K562 (cell line): ENCODE measurements around the gene SOCS2. TPM values are rescaled to one million over a fixed set of nuclear protein-coding genes. Genes with fewer than 3 reads are reported as not detected.

Experiments used
- ATAC-seq: fragments of 200-7000 bp; cut with Tn5 transposase; 3 replicates; pipeline ENCODE4 v1.9.1; 2020; ENCODE audit warnings: moderate library complexity
- BruUV-seq: library from RNA; stranded (reverse); fragments of 400-500 nt; replicated peaks from 2 replicates; lab custom pipeline; 2021; lab: Mats Ljungman, UMichigan
- CTCF ChIA-PET: fragments of 300-600 bp; formaldehyde crosslinking; extraction: SDS; loops from one replicate; lab custom pipeline; 2021; ENCODE audit warnings: low intra/inter-chr PET ratio; lab: Yijun Ruan, JAX
- POLR2A ChIA-PET: fragments of 300-600, 350-650 bp; sonication (Branson Sonifier 250); formaldehyde crosslinking; extraction: SDS; loops from one replicate; lab custom pipeline; 2021; ENCODE audit warnings: antibody characterized with exemption, inconsistent platforms; lab: Yijun Ruan, JAX
- DNase-seq, 4 experiments: peaks; one replicate each; pipeline versions ENCODE4 v3.0.0 to v3.0.0-alpha.2; 2011 to 2018; ENCODE audit warnings: low spot score in 3 of 4, mixed read lengths in 3 of 4; ENCODE audit errors: extremely low read depth in 1 of 4
- FAIRE-seq: peaks from 2 replicates; lab custom pipeline; 2011; peaks lifted over from hg19 to GRCh38; lab: Jason Lieb, UNC
- H2AFZ ChIP-seq: 2 replicates; pipeline ENCODE4 v1.6.0; 2011; ENCODE audit warnings: low read depth, low read length, control low read depth, inconsistent platforms
- H3K27ac ChIP-seq: fragments of 200-600 bp; 3 replicates; pipeline ENCODE4 v1.8.0; 2011; ENCODE audit warnings: low read depth, mild to moderate bottlenecking, control low read depth, inconsistent platforms, low read length, moderate library complexity, mixed read lengths; ENCODE audit errors: extremely low read depth
- H3K27me3 ChIP-seq, 2 experiments: fragments of 300-600 bp in 1 of 2; 2 replicates in 1 of 2; 3 replicates in 1 of 2; pipeline versions ENCODE4 v1.6.0 to v1.8.0; 2011; ENCODE audit warnings: inconsistent platforms in 2 of 2, low read length in 2 of 2, mild to moderate bottlenecking in 1 of 2, mixed read lengths in 1 of 2, moderate library complexity in 1 of 2; ENCODE audit not compliant: control insufficient read depth in 2 of 2, insufficient read depth in 2 of 2
- H3K36me3 ChIP-seq: fragments of 300-600 bp; 3 replicates; pipeline ENCODE4 v1.8.0; 2011; ENCODE audit warnings: mild to moderate bottlenecking, low read length, inconsistent platforms; ENCODE audit not compliant: control insufficient read depth, insufficient read depth
- H3K4me1 ChIP-seq, 2 experiments: fragments of 200-600 bp in 1 of 2; replicated peaks in 1 of 2; 2 replicates in 1 of 2; 3 replicates in 1 of 2; pipeline versions ENCODE4 v1.5.1 to v1.8.0; 2011; ENCODE audit warnings: inconsistent platforms in 2 of 2, low read length in 2 of 2, mild to moderate bottlenecking in 1 of 2, mixed read lengths in 1 of 2, moderate library complexity in 1 of 2; ENCODE audit not compliant: control insufficient read depth in 2 of 2, insufficient read depth in 2 of 2
- H3K4me2 ChIP-seq: 2 replicates; pipeline ENCODE4 v1.6.1; 2011; ENCODE audit warnings: low read length, control low read depth, inconsistent platforms, mixed read lengths; ENCODE audit not compliant: insufficient read depth
- H3K4me3 ChIP-seq: fragments of 200-600 bp; sonication (generic), shearing (Covaris generic); 2 replicates; pipeline ENCODE4 v1.5.1; 2016; ENCODE audit warnings: control low read depth, inconsistent platforms
- H3K79me2 ChIP-seq: fragments of 200-600 bp; 3 replicates; pipeline ENCODE4 v1.8.0; 2011; ENCODE audit warnings: low read length, inconsistent platforms; ENCODE audit not compliant: control insufficient read depth, insufficient read depth
- H3K9ac ChIP-seq, 2 experiments: 2 replicates each; pipeline versions ENCODE4 v1.6.0 to v1.6.1; 2011; ENCODE audit warnings: low read depth in 2 of 2, low read length in 2 of 2, control low read depth in 1 of 2, inconsistent platforms in 1 of 2, mild to moderate bottlenecking in 1 of 2, mixed read lengths in 1 of 2; ENCODE audit not compliant: insufficient read depth in 1 of 2
- H3K9me1 ChIP-seq: one replicate; pipeline ENCODE4 v1.6.0; 2011; ENCODE audit warnings: inconsistent platforms, mild to moderate bottlenecking, low read length, moderate library complexity; ENCODE audit not compliant: control insufficient read depth, insufficient read depth
- H3K9me3 ChIP-seq: replicated peaks from 2 replicates; pipeline ENCODE4 v1.5.1; 2011; ENCODE audit warnings: low read depth, low read length, inconsistent platforms; ENCODE audit not compliant: control insufficient read depth, insufficient read depth
- H4K20me1 ChIP-seq: replicated peaks from 2 replicates; pipeline ENCODE4 v1.6.1; 2011; ENCODE audit warnings: low read length, inconsistent platforms, mixed read lengths; ENCODE audit not compliant: control insufficient read depth, insufficient read depth
- KDM1A ChIP-seq, 2 experiments: fragments of 450-650 bp; IDR thresholded peaks; 2 replicates each; pipeline ENCODE4 v1.6.1; 2016; ENCODE audit warnings: mild to moderate bottlenecking in 2 of 2
- TFAM ChIP-seq: fragments of 250-450 bp; sonication (Bioruptor Pico); conservative IDR thresholded peaks from 2 replicates; pipeline ENCODE4 v1.5.0; 2021; ENCODE audit warnings: mild to moderate bottlenecking, moderate library complexity
- ZBTB11 ChIP-seq, 3 experiments: fragments of 200-800 bp in 1 of 3; fragments of 250-450 bp in 1 of 3; fragments of 450-650 bp in 1 of 3; sonication (Bioruptor Pico) in 1 of 3; sonication (Bioruptor generic) in 1 of 3; formaldehyde crosslinking in 1 of 3; IDR thresholded peaks; 2 replicates each; pipeline versions ENCODE4 v1.6.1 to v1.8.0; 2016 to 2022; ENCODE audit warnings: mild to moderate bottlenecking in 2 of 3, missing genetic modification characterization in 2 of 3, missing compliant biosample characterization in 1 of 3, moderate library complexity in 1 of 3
- ZNF224 ChIP-seq: sonication (generic); formaldehyde crosslinking; IDR thresholded peaks from 2 replicates; pipeline ENCODE4 v1.8.0; 2022; ENCODE audit warnings: mild to moderate bottlenecking, missing genetic modification reagents
- WGBS: fragments of 100-300 bp; shearing (Covaris generic); methylation state at CpG from one replicate; pipeline ENCODE4 v1.1.6; 2016; ENCODE audit warnings: low coverage, mixed read lengths; ENCODE audit not compliant: insufficient coverage; ENCODE audit errors: missing lambda C conversion rate; 5-methylcytosine and 5-hydroxymethylcytosine counted together
- in situ Hi-C: fragments of 300-500 bp; cut with MboI; formaldehyde crosslinking; loops from 4 replicates; pipeline ENCODE4 v1.15.0; 2018; ENCODE audit warnings: inconsistent platforms, mixed read lengths
- intact Hi-C: fragments of 100-400 bp; cut with micrococcal nuclease; formaldehyde crosslinking; loops from 2 replicates; pipeline ENCODE4 v1.14.2; 2022
- polyA plus RNA-seq, 8 experiments: library from polyadenylated mRNA; depleted of rRNA in 4 of 8; stranded (reverse) in 5 of 8; unstranded in 3 of 8; fragments of >200 nt; fragmentation: Nextera tagmentation in 2 of 8; fragmentation: Illumina TruSeq in 1 of 8; extraction: Ambion mirVana in 2 of 8; extraction: Trizol in 1 of 8; gene quantifications; 2 replicates each; pipeline versions ENCODE4 v1.2.1 to v1.2.3, GENCODE V29; 2011 to 2014; ENCODE audit warnings: inconsistent platforms in 1 of 8, missing spikeins in 1 of 8
- total RNA-seq, 7 experiments: library from RNA; depleted of rRNA in 6 of 7; stranded (reverse); fragments of >200 nt in 6 of 7; fragmentation: Illumina TruSeq in 2 of 7; extraction: Trizol in 2 of 7; gene quantifications; 2 replicates each; pipeline versions ENCODE4 v1.2.1 to v1.2.3, GENCODE V29; 2011 to 2021; ENCODE audit warnings: low replicate concordance in 1 of 7

SOCS2 gene
- total and polyA plus RNA-seq, 9 of the 15 experiments (the other 6 are each of a cell fraction or from before 2014, with no cell fraction given): 37.0 to 162 (median 98.7) TPM

- Histone ChIP-seq H3K9ac (no peak overlapping the region), H2AFZ (no peak overlapping the region), H3K4me3 (no peak overlapping the region), H3K4me1 (no peaks in the 10 kb centered on the region), H3K27ac (no peak overlapping the region), H4K20me1 (no peaks in the 10 kb centered on the region), H3K79me2 (peaks cover 18% of the 10 kb centered on the region), H3K4me2 (no peak overlapping the region), H3K9me3 (no peaks in the 10 kb centered on the region), H3K9me1 (no peaks in the 10 kb centered on the region), H3K27me3 (no peaks in the 10 kb centered on the region), H3K36me3 (peaks cover 46% of the 10 kb centered on the region)
- intact Hi-C loops (no loop called here), in situ Hi-C loops (no loop called here)
- CTCF ChIA-PET: no interaction called here
- POLR2A ChIA-PET: interaction anchor here (1.8 to 5.5 kb wide), 2 partner anchors 10 kb away, joined by 8 to 22 read pairs; partner anchors contain the start of gene SOCS2
- ATAC-seq: peak; percentile 13; the same call in 1 of the 3 replicates
- no peak for TF ChIP-seq ZBTB11 (CRISPR knock-in tag; IDR thresholded peaks at IDR 0.05)
- 0 out of 4 replicates have a peak, but pooled peaks of 1 of the 2 experiments have one; percentile 9 for TF ChIP-seq KDM1A (IDR thresholded peaks at IDR 0.05)
- TF ChIP-seq ZNF224 (CRISPR knock-in tag): no peak
- TF ChIP-seq TFAM (CRISPR knock-in tag): no peak
- WGBS: 87% methylated on average over 7 of the region's 8 CpGs
- FAIRE-seq: no peak
- BruUV-seq: no TSS peak
- no peak for DNase-seq
Observed at GRCh38 chr12:93582351-93582750, 9.9 kb downstream of the SOCS2 start.
